HEK293 (cell line): ENCODE data around the gene MAP1LC3A.

Experiments used
- HOXA7 ChIP-seq: sonication (generic); formaldehyde crosslinking; IDR thresholded peaks from 2 replicates; pipeline ENCODE4 v1.8.1; 2022; ENCODE audit warnings: missing genetic modification reagents, borderline replicate concordance
- KLF10 ChIP-seq: fragments of 450-650 bp; IDR thresholded peaks from 2 replicates; pipeline ENCODE4 v1.5.1; 2018; ENCODE audit warnings: missing biosample characterization, mild to moderate bottlenecking, missing genetic modification characterization
- KLF9 ChIP-seq: fragments of 450-650 bp; formaldehyde crosslinking; IDR thresholded peaks from 2 replicates; pipeline ENCODE4 v1.5.1; 2016; ENCODE audit warnings: missing biosample characterization, missing genetic modification characterization, low read depth
- MYNN ChIP-seq: fragments of 450-650 bp; formaldehyde crosslinking; IDR thresholded peaks from 2 replicates; pipeline ENCODE4 v1.5.1; 2016; ENCODE audit warnings: missing biosample characterization, missing genetic modification characterization, borderline replicate concordance
- OVOL3 ChIP-seq: fragments of 450-650 bp; formaldehyde crosslinking; IDR thresholded peaks from 2 replicates; pipeline ENCODE4 v1.5.1; 2016; ENCODE audit warnings: missing biosample characterization, missing genetic modification characterization
- TCF7L2 ChIP-seq: IDR thresholded peaks from 2 replicates; pipeline ENCODE4 v1.6.1; 2011; ENCODE audit warnings: low read depth, mild to moderate bottlenecking, inconsistent platforms, low read length, moderate library complexity, borderline replicate concordance
- ZBTB1 ChIP-seq: fragments of 450-650 bp; formaldehyde crosslinking; IDR thresholded peaks from 2 replicates; pipeline ENCODE4 v1.5.1; 2016; ENCODE audit warnings: missing biosample characterization, missing genetic modification characterization
- ZBTB7A ChIP-seq: fragments of 450-650 bp; formaldehyde crosslinking; IDR thresholded peaks from 2 replicates; pipeline ENCODE4 v1.5.1; 2016; ENCODE audit warnings: low read depth, missing biosample characterization, missing genetic modification characterization
- ZBTB8A ChIP-seq: fragments of 450-650 bp; formaldehyde crosslinking; IDR thresholded peaks from 2 replicates; pipeline ENCODE4 v1.5.1; 2016; ENCODE audit warnings: missing biosample characterization, missing genetic modification characterization
- ZFHX2 ChIP-seq: fragments of 450-650 bp; formaldehyde crosslinking; conservative IDR thresholded peaks from 2 replicates; pipeline ENCODE4 v1.5.1; 2016; ENCODE audit warnings: missing biosample characterization, missing genetic modification characterization
- ZFP37 ChIP-seq: fragments of 450-650 bp; formaldehyde crosslinking; IDR thresholded peaks from 2 replicates; pipeline ENCODE4 v1.5.1; 2016; ENCODE audit warnings: missing biosample characterization, missing genetic modification characterization
- ZNF121 ChIP-seq: fragments of 450-650 bp; formaldehyde crosslinking; IDR thresholded peaks from 2 replicates; pipeline ENCODE4 v1.5.1; 2016; ENCODE audit warnings: missing biosample characterization, missing genetic modification characterization
- ZNF16 ChIP-seq: fragments of 450-650 bp; formaldehyde crosslinking; IDR thresholded peaks from 2 replicates; pipeline ENCODE4 v1.5.1; 2016; ENCODE audit warnings: low read depth, missing biosample characterization, missing genetic modification characterization
- ZNF19 ChIP-seq: fragments of 450-650 bp; formaldehyde crosslinking; IDR thresholded peaks from 2 replicates; pipeline ENCODE4; 2016; ENCODE audit warnings: missing biosample characterization, missing genetic modification characterization, low read depth
- ZNF2 ChIP-seq: fragments of 450-650 bp; formaldehyde crosslinking; IDR thresholded peaks from 2 replicates; pipeline ENCODE4 v1.5.1; 2016; ENCODE audit warnings: missing biosample characterization, missing genetic modification characterization
- ZNF311 ChIP-seq: fragments of 450-650 bp; formaldehyde crosslinking; IDR thresholded peaks from 2 replicates; pipeline ENCODE4 v1.5.1; 2017; ENCODE audit warnings: missing biosample characterization, missing genetic modification characterization, borderline replicate concordance
- ZNF354C ChIP-seq: fragments of 450-650 bp; formaldehyde crosslinking; IDR thresholded peaks from 2 replicates; pipeline ENCODE4 v1.5.1; 2016; ENCODE audit warnings: missing biosample characterization, missing genetic modification characterization, low read depth, borderline replicate concordance
- ZNF394 ChIP-seq: fragments of 450-650 bp; formaldehyde crosslinking; IDR thresholded peaks from 2 replicates; pipeline ENCODE4 v1.5.1; 2016; ENCODE audit warnings: missing biosample characterization, missing genetic modification characterization, mild to moderate bottlenecking, moderate library complexity, borderline replicate concordance
- ZNF555 ChIP-seq: fragments of 450-650 bp; formaldehyde crosslinking; conservative IDR thresholded peaks from 2 replicates; pipeline ENCODE4 v1.5.1; 2017; ENCODE audit warnings: missing biosample characterization, mild to moderate bottlenecking, missing genetic modification characterization, inconsistent platforms
- ZNF560 ChIP-seq: fragments of 450-650 bp; formaldehyde crosslinking; IDR thresholded peaks from 2 replicates; pipeline ENCODE4 v1.5.1; 2017; ENCODE audit warnings: missing biosample characterization, missing genetic modification characterization, borderline replicate concordance
- ZNF585B ChIP-seq: fragments of 450-650 bp; formaldehyde crosslinking; IDR thresholded peaks from 2 replicates; pipeline ENCODE4 v1.5.1; 2016; ENCODE audit warnings: missing biosample characterization, missing genetic modification characterization
- ZNF785 ChIP-seq: fragments of 450-650 bp; formaldehyde crosslinking; IDR thresholded peaks from 2 replicates; pipeline ENCODE4 v1.5.1; 2016; ENCODE audit warnings: missing biosample characterization, missing genetic modification characterization
- ZNF837 ChIP-seq: fragments of 450-650 bp; formaldehyde crosslinking; IDR thresholded peaks from 2 replicates; pipeline ENCODE4 v1.5.1; 2016; ENCODE audit warnings: missing biosample characterization, missing genetic modification characterization
- ZXDB ChIP-seq: fragments of 450-650 bp; formaldehyde crosslinking; IDR thresholded peaks from 2 replicates; pipeline ENCODE4 v1.5.1; 2016; ENCODE audit warnings: missing biosample characterization, missing genetic modification characterization
- TF ChIP-seq, protein P1 (sequence below): fragments of 450-650 bp; formaldehyde crosslinking; IDR thresholded peaks from 2 replicates; pipeline ENCODE4 v1.5.1; 2017; ENCODE audit warnings: missing biosample characterization, missing genetic modification characterization
- TF ChIP-seq, protein P2 (sequence below): IDR thresholded peaks from 2 replicates; pipeline ENCODE4 v1.6.1; 2011; ENCODE audit warnings: mild to moderate bottlenecking, low read depth, low read length, borderline replicate concordance
- TF ChIP-seq, protein P3 (sequence below): fragments of 450-650 bp; IDR thresholded peaks from 2 replicates; pipeline ENCODE4 v1.5.1; 2018; ENCODE audit warnings: missing biosample characterization, missing genetic modification characterization
- TF ChIP-seq, protein P4 (sequence below): fragments of 450-650 bp; formaldehyde crosslinking; IDR thresholded peaks from 2 replicates; pipeline ENCODE4 v1.5.1; 2016; ENCODE audit warnings: missing biosample characterization, missing genetic modification characterization
- TF ChIP-seq, protein P5 (sequence below): fragments of 450-650 bp; formaldehyde crosslinking; IDR thresholded peaks from 2 replicates; pipeline ENCODE4 v1.5.1; 2017; ENCODE audit warnings: missing biosample characterization, missing genetic modification characterization
- TF ChIP-seq, protein P6 (sequence below): fragments of 450-650 bp; formaldehyde crosslinking; optimal IDR thresholded peaks from 2 replicates; pipeline ENCODE3; 2016; ENCODE audit warnings: missing biosample characterization, mild to moderate bottlenecking, missing genetic modification characterization

MAP1LC3A gene

DNA sequence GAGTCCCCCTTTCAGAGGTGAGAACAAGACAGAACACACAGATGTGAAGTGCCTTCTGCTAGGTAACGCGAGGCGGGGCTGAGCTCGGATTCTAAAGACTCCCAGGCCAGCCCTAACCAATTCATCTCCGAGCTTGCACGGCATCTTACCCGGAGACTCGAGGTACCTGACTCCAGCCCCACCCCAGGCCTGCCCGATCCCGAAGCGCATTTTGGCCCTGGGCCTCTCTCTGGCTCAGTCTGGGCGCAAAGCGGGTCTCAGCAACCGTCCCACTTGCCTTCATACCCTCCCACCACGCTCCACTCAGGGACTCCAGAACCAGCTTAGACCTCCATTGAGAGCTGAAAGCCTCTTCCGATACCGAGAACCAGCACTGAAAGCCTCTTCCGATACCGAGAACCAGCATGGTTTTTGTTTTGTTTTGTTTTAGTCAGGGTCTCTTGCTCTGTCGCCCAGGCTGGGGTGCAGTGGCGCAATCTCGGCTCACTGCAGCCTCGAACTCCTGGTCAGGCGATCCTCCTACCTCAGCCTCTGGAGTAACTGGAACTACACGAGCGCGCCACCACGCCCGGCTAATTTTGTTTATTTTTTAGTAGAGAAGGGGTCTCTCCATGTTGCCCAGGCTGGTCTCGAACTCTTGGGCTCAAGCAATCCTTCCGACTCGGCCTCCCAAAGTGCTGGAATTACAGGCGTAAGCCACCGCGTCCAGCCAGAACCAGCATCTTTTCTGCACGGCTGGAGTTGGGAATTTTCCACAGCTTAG is 42.9 kb upstream of the MAP1LC3A start (continued):
- TF ChIP-seq, protein P1, sequence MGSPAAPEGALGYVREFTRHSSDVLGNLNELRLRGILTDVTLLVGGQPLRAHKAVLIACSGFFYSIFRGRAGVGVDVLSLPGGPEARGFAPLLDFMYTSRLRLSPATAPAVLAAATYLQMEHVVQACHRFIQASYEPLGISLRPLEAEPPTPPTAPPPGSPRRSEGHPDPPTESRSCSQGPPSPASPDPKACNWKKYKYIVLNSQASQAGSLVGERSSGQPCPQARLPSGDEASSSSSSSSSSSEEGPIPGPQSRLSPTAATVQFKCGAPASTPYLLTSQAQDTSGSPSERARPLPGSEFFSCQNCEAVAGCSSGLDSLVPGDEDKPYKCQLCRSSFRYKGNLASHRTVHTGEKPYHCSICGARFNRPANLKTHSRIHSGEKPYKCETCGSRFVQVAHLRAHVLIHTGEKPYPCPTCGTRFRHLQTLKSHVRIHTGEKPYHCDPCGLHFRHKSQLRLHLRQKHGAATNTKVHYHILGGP (tag by site-specific recombination) = no peak
- TF ChIP-seq ZBTB1 (tag by site-specific recombination) = 0 out of 2 replicates have a peak, but pooled peaks have one; percentile 62
- peak; percentile 45 for TF ChIP-seq ZNF394 (tag by site-specific recombination)
- TF ChIP-seq ZNF560 (tag by site-specific recombination) = no peak
- TF ChIP-seq ZNF785 (tag by site-specific recombination) = no peak
- TF ChIP-seq, protein P2, sequence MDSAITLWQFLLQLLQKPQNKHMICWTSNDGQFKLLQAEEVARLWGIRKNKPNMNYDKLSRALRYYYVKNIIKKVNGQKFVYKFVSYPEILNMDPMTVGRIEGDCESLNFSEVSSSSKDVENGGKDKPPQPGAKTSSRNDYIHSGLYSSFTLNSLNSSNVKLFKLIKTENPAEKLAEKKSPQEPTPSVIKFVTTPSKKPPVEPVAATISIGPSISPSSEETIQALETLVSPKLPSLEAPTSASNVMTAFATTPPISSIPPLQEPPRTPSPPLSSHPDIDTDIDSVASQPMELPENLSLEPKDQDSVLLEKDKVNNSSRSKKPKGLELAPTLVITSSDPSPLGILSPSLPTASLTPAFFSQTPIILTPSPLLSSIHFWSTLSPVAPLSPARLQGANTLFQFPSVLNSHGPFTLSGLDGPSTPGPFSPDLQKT = no peak
- peak; percentile 51; the same call in 1 of the 2 replicates for TF ChIP-seq ZXDB (tag by site-specific recombination)
- TF ChIP-seq ZNF19 (tag by site-specific recombination) = no peak
- TF ChIP-seq OVOL3 (tag by site-specific recombination) = 0 out of 2 replicates have a peak, but pooled peaks have one; percentile 7
- TF ChIP-seq, protein P3, sequence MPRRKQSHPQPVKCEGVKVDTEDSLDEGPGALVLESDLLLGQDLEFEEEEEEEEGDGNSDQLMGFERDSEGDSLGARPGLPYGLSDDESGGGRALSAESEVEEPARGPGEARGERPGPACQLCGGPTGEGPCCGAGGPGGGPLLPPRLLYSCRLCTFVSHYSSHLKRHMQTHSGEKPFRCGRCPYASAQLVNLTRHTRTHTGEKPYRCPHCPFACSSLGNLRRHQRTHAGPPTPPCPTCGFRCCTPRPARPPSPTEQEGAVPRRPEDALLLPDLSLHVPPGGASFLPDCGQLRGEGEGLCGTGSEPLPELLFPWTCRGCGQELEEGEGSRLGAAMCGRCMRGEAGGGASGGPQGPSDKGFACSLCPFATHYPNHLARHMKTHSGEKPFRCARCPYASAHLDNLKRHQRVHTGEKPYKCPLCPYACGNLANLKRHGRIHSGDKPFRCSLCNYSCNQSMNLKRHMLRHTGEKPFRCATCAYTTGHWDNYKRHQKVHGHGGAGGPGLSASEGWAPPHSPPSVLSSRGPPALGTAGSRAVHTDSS (tag by site-specific recombination) = no peak
- no peak for TF ChIP-seq KLF9 (tag by site-specific recombination)
- TF ChIP-seq, protein P4, sequence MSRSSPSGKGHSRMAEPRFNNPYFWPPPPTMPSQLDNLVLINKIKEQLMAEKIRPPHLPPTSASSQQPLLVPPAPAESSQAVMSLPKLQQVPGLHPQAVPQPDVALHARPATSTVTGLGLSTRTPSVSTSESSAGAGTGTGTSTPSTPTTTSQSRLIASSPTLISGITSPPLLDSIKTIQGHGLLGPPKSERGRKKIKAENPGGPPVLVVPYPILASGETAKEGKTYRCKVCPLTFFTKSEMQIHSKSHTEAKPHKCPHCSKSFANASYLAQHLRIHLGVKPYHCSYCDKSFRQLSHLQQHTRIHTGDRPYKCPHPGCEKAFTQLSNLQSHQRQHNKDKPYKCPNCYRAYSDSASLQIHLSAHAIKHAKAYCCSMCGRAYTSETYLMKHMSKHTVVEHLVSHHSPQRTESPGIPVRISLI = no peak
- TF ChIP-seq ZNF354C = no peak
- TF ChIP-seq ZFP37 (tag by site-specific recombination) = 0 out of 2 replicates have a peak, but pooled peaks have one; percentile 14
- peak; percentile 90; the same call in 1 of the 2 replicates for TF ChIP-seq ZBTB7A
- TF ChIP-seq KLF10 = no peak
- TF ChIP-seq ZFHX2 (tag by site-specific recombination) = no peak
- TF ChIP-seq, protein P5, sequence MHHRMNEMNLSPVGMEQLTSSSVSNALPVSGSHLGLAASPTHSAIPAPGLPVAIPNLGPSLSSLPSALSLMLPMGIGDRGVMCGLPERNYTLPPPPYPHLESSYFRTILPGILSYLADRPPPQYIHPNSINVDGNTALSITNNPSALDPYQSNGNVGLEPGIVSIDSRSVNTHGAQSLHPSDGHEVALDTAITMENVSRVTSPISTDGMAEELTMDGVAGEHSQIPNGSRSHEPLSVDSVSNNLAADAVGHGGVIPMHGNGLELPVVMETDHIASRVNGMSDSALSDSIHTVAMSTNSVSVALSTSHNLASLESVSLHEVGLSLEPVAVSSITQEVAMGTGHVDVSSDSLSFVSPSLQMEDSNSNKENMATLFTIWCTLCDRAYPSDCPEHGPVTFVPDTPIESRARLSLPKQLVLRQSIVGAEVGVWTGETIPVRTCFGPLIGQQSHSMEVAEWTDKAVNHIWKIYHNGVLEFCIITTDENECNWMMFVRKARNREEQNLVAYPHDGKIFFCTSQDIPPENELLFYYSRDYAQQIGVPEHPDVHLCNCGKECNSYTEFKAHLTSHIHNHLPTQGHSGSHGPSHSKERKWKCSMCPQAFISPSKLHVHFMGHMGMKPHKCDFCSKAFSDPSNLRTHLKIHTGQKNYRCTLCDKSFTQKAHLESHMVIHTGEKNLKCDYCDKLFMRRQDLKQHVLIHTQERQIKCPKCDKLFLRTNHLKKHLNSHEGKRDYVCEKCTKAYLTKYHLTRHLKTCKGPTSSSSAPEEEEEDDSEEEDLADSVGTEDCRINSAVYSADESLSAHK (tag by site-specific recombination) = no peak
- no peak for TF ChIP-seq TCF7L2
- TF ChIP-seq, protein P6, sequence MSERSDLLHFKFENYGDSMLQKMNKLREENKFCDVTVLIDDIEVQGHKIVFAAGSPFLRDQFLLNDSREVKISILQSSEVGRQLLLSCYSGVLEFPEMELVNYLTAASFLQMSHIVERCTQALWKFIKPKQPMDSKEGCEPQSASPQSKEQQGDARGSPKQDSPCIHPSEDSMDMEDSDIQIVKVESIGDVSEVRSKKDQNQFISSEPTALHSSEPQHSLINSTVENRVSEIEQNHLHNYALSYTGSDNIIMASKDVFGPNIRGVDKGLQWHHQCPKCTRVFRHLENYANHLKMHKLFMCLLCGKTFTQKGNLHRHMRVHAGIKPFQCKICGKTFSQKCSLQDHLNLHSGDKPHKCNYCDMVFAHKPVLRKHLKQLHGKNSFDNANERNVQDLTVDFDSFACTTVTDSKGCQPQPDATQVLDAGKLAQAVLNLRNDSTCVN = peak; percentile 40
- TF ChIP-seq HOXA7 (CRISPR knock-in tag) = no peak
- TF ChIP-seq ZNF837 (tag by site-specific recombination) = no peak
- TF ChIP-seq ZNF311 (tag by site-specific recombination) = no peak
- TF ChIP-seq ZNF555 (tag by site-specific recombination) = no peak
- peak; percentile 58 for TF ChIP-seq ZBTB8A (tag by site-specific recombination)
- no peak; the same call in 1 of the 2 replicates for TF ChIP-seq ZNF16 (tag by site-specific recombination)
- 0 out of 2 replicates have a peak, but pooled peaks have one; percentile 41 for TF ChIP-seq ZNF2 (tag by site-specific recombination)
- peak; percentile 94 for TF ChIP-seq ZNF121 (tag by site-specific recombination)
- TF ChIP-seq ZNF585B (tag by site-specific recombination) = 0 out of 2 replicates have a peak, but pooled peaks have one; percentile 30
- TF ChIP-seq MYNN (tag by site-specific recombination) = no peak
